Fibroblast of the aortic adventitia (primary cell): ENCODE results near the gene PRKCSH. TPM values are rescaled to one million over a fixed set of nuclear protein-coding genes. Genes with fewer than 3 reads are reported as not detected.

Source experiments
- DNase-seq: peaks from one replicate; pipeline ENCODE4 v3.0.0-alpha.2; 2010; ENCODE audit warnings: low read depth
- H3K4me3 ChIP-seq: 2 replicates; pipeline ENCODE4 v1.5.1; 2011; ENCODE audit warnings: low read depth, mild to moderate bottlenecking, control low read depth, low read length, moderate library complexity
- total RNA-seq: library from RNA; depleted of rRNA; stranded (reverse); fragments of >200 nt; gene quantifications from 2 replicates; pipeline ENCODE4 v1.2.3, GENCODE V29; 2012; ENCODE audit warnings: low replicate concordance
- TF ChIP-seq, protein P1 (sequence below): IDR thresholded peaks from 2 replicates; pipeline ENCODE4 v1.5.1; 2011; ENCODE audit warnings: mild to moderate bottlenecking, low read length, control low read depth, inconsistent platforms; ENCODE audit not compliant: insufficient read depth

Gene PRKCSH
- total RNA-seq, 1 donor: 115 TPM

DNA sequence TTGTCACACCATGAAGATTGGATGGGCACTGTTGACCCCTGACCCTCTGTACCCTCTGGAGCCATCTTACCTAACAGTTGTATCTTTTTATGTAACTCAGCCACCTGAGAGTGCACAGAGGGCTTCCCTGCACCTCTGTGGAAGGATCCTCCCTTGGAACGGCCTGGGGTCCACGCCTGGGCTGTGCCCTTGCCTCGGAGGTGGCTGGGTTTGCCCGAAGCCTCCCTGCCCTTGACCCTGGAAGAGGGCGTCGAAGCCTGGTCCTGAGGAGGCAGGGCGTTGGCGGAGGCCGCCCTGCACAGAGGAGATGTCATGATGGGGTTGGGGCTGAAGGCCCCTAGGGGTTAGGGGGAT is 755 bp upstream of the PRKCSH start:
- peak overlapping the region; percentile 64 for H3K4me3 ChIP-seq
- DNase-seq: no peak
- TF ChIP-seq, protein P1, sequence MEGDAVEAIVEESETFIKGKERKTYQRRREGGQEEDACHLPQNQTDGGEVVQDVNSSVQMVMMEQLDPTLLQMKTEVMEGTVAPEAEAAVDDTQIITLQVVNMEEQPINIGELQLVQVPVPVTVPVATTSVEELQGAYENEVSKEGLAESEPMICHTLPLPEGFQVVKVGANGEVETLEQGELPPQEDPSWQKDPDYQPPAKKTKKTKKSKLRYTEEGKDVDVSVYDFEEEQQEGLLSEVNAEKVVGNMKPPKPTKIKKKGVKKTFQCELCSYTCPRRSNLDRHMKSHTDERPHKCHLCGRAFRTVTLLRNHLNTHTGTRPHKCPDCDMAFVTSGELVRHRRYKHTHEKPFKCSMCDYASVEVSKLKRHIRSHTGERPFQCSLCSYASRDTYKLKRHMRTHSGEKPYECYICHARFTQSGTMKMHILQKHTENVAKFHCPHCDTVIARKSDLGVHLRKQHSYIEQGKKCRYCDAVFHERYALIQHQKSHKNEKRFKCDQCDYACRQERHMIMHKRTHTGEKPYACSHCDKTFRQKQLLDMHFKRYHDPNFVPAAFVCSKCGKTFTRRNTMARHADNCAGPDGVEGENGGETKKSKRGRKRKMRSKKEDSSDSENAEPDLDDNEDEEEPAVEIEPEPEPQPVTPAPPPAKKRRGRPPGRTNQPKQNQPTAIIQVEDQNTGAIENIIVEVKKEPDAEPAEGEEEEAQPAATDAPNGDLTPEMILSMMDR: no peak

DNA sequence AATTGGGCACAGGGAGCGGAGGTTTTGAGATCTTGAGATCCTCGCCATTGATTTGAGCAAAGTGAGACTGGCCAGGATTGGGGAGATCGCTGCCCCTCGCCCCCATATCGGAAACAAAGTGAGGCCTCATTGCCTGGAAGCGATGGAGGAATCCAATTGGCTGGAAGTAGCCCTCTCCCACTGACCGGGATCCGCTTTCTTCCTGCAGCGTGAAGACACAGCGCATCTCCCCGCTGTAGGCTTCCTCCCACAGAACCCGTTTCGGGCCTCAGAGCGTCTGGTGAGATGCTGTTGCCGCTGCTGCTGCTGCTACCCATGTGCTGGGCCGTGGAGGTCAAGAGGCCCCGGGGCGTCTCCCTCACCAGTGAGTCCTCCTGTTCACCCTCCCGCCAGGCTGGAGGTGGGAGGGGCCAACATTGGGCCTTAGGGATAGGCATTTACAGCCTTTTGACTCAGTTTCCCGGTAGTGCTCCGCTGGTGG is 438 bp downstream of the PRKCSH start:
- H3K4me3 ChIP-seq: peak overlapping the region; percentile 94
- TF ChIP-seq, protein P1: no peak
- DNase-seq: no peak

DNA sequence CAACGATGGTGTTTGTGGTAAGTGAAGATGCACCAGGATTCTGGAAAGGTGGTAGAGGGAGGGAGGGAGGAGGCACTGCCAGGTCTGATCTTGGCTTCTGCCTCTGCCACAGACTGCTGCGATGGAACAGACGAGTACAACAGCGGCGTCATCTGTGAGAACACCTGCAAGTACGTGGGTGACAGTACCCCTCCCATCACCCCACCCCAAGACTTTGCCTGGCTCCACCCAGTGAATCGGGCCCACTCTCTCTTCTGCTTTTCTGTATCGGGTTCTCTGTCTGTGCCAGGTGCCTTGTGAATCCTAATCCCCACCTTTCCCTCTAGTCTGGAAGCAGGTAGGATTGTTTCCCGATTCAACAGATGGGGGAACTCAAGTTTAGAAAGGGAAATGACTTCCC is 2.5 kb downstream of the PRKCSH start:
- TF ChIP-seq, protein P1: no peak
- no peak for DNase-seq
- H3K4me3 ChIP-seq: no peak overlapping the region

DNA sequence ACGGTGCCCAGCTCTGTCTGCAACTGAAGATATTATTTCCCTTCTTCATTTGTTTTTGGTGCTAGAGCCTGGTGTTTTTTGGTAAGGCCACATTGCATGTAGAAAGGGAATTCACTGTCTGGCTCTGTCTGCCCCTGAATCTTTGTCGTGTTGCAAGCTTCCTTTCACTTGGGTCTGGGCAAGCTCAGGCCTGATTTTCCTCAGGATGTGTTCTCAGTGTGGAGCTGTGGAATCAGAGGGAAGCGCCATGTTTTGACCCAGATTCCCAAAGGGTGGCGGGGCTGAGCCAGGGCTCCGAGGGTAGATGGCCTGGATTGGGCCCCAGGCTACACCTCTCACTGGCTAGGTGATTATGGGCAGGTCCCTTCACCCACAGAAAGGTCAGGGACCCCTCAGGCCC is 8.6 kb downstream of the PRKCSH start:
- DNase-seq: no peak
- no peak overlapping the region for H3K4me3 ChIP-seq
- TF ChIP-seq, protein P1: no peak

DNA sequence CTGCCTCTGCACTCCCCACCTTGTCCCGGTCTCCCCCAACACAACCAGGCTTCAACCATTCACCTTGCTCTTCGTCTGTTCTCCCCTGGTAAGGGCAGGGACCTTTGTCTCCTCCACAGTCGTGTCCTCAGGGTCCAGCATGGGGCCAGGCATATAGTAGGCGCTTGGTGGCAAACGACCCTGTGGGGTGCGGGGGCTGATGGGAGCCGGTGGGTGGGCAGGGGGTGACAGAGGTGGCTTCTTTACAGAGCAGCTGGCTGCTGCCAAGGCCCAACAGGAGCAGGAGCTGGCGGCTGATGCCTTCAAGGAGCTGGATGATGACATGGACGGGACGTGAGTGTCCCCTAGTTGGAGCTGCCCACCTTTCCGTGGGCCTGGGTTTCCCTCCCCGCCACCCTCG is 9.7 kb downstream of the PRKCSH start:
- no peak for DNase-seq
- TF ChIP-seq, protein P1: no peak
- no peak overlapping the region for H3K4me3 ChIP-seq

DNA sequence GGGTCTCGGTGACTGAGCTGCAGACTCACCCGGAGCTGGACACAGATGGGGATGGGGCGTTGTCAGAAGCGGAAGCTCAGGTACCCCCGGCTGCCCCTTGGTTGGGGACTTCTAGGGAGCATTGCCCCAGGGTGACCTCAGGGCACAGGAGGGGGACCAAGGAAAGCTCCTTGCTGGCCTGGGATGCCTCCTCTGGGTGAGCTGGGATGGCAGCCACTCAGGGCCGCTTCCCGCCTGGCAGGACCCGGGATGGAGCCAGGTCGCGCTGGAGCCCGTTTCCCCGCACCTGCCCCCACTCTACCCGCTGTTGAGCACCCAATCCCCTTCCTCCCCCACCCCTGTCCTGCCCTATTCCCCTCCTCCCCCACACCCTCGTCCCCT is 10.8 kb downstream of the PRKCSH start:
- no peak for DNase-seq
- H3K4me3 ChIP-seq: no peak overlapping the region
- TF ChIP-seq, protein P1: no peak

DNA sequence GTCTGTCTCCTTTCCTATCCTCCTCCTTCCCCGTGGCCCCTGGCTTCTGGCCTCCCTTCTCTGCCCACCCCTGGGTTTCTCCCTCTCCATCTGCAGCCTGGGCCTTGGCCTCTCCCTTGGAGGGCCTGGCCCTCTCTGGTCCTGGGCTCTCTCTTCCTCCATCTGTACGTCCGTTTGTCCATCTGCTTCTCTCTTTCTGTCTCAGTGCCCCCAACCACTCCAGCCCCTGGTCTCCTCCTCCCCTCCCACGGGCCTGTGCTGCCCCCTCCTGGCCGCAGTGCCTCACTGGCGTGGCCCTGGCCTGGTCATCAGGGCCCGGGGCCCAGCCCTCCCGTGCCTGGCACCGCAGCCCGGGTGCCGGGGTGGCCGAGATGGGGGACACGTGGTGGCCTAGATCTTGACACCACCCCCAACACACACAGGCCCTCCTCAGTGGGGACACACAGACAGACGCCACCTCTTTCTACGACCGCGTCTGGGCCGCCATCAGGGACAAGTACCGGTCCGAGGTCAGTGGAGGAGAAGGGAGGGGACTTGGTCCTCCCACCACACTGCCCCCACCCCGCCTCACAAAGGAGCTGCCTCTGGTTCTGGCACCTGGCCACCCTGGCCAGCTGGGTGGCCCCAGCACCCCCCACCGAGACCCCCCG is 11.3 kb downstream of the PRKCSH start:
- peak; percentile 17 for DNase-seq
- no peak overlapping the region for H3K4me3 ChIP-seq
- TF ChIP-seq, protein P1: peak; percentile 75
